NCI-H748 treated with DMSO at 0.1 percent for 48 hours (cell line): Measurements from ENCODE around the gene LINC00305.

ENCODE experiments used
- DNase-seq: peaks from one replicate; lab custom pipeline; 2025; lab: John Stamatoyannopoulos, UW

The LINC00305 gene

GRCh38 chr18:64115881-64116280 lies 33.0 kb downstream of the LINC00305 start:
- DNase-seq = no peak

DNA sequence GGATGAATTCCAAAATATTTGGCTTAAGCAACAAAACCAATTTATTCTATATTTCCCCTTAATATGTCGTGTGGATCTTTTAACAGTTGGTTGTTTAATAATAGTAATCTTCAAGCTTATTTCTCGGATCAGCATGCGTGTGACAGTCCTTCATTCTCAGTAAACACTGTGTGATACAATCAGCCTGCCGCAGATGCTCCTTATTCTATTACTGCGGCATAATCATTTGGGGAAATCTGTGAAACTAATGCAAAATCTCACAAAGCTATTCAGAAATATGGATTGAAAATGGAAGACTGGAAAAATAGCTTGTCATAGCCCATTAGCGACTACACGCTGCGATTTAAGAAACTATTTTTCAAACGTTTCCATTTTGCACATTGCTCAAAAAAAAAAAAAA lies 36.9 kb downstream of the LINC00305 start:
- no peak for DNase-seq

- DNase-seq = peak; percentile 58
These were observed 38.0 kb downstream of the LINC00305 start for GRCh38 chr18:64110692-64111480.

DNA sequence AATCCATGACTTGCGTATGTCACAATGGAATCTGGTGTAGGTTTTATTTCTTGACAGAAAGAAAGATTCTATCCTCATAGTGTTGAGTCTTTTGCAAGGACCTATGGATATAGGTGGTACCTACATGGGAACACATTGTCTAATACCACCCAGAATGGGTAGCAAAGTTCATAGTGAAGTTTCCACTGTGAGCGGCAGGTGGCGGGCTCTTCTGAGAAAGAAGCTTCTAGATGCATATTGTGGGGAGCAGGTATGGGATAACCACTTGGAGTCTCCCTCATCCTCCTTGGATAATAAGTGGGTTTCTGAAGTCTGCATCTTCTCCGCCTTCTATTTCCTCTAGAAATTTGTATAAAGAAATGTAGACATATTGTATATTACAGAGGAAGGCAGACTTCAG lies 44.9 kb downstream of the LINC00305 start:
- DNase-seq = no peak

- DNase-seq = peak; percentile 20
These were observed 48.6 kb downstream of the LINC00305 start for GRCh38 chr18:64100116-64100922.

DNA sequence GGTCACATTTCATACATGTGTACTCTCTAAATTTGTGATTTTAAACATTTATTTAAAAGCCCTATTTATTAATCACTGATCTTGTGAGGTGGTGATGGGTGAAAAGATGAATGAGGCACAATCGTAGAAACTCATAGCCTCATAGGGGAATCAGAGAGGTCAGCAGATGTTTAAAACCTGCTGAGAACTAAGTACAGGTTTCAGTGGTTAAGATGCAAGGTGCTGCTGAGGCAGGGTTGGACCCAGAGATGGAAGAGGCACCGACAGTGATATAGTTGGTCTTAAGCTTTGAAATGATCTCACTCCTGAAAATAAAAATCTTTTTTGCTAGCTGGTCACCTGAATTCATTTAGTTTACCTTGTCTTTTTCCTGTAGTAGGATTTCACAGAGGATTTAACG lies 49.6 kb downstream of the LINC00305 start:
- no peak for DNase-seq

DNA sequence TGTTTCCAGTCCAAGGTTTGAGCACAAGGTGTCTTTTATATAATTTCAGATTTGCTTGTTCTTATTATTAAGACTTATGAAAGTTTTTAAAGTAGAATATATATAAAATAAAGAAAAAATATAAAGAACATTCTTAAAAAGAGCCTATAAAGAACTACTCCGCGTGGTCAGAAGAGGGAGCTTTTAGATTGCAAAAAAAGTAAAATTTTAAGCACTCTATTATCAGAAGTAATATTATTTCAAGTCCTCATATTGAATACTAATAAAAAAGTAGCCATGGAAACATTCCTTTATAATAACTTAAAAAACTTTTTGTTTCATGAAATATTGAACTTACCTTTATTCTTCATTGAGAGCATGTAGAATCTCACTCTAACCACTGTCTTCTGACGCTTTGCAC lies 51.4 kb downstream of the LINC00305 start:
- DNase-seq = no peak

- DNase-seq = no peak
These were observed 53.8 kb downstream of the LINC00305 start for GRCh38 chr18:64095056-64095455.

GRCh38 chr18:64094210-64094609 lies 54.7 kb downstream of the LINC00305 start:
- DNase-seq = no peak

DNA sequence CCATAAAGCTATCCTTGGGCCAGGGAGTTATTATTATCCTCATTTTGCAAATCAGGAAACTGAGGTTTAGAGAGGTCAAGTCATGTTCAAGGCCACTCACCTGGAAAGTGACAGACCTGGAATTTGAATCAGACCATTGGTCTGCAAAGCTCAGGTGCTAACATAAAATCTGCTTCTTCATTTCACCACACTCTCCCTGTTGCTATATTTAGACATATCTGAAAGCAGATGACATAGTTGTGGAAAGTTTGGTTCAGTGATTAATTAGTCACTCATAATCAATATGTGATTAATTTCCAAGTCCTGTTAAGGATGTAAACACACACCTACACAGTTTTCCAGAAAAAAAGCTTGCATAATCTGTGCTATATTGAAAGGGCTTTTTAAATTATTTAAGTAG lies 57.4 kb downstream of the LINC00305 start:
- DNase-seq = no peak

DNA sequence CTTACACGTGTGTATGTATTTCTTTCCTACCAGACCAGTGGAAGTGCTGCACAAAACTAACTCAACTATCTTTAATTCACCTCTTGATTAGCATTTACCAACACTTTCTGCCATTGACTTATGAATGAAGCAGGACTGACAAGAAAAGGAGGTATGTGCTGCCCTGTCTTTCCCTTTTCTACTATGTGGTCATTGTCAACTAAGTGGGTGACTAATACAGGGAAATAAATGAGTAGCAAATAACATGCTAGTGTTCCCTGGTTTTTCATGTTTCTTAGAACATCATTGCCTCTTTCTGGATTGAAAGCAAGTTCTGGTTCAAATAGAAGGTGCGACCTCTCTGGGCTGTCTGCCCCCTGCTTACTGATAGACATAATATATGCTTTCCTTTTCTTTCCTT lies 58.0 kb downstream of the LINC00305 start:
- DNase-seq = no peak

DNA sequence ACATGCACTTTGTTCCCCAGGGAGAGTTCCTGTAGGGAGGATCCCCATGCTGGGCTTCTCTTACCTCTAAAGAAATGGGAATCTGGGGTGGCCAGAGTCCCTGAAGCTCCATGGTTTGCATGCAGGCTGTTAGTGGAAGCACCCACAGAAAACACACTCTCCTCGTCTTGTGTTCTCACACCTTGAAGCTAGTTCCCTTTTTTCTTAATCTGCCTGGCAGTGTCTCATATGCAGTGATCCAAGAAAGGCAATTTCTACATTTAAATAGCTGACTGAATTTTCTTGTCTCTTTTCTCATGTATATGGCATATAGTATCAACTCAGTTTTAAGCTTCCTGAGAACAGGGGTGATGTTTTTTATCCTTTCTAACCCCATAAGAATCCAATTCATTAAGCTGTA lies 65.0 kb downstream of the LINC00305 start:
- DNase-seq = no peak

GRCh38 chr18:64082513-64082912 lies 66.4 kb downstream of the LINC00305 start:
- no peak for DNase-seq

DNA sequence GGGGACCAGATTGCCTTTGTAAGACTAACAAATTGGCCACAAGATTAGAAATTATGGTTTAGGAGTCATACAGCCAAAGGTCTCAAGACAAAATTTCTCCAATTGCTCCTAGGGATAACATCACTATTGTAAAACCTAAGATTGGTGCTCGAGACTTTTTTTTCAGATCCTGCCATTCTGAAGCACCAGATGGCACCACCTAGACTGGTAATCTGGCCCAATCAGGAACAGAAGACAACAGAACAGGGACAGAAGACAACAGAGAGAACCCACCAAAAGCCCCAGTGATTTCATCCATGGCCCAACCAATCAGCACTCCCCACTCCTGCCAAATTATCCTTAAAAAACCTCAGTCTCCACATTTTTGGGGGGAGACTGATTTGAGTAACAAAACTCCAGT lies 66.8 kb downstream of the LINC00305 start:
- DNase-seq = no peak

DNA sequence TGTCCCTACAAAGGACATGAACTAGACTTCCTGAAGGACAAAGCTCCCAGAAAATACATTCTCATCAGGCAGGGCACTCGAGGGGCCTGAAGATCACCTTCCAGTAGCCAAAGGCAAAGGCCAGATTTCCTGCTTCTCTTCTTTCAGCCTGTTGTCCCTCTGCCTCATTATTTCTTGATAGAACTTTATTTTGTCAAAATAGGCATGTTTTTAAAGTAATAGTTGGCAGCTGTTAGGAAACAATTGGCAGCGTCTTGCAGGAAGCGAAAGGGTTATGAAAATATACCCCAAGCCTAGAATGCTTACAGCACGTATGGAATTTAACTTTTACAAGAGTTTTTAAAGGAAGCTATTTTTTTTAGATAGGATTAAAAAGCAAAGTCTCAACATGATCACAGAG lies 74.9 kb downstream of the LINC00305 start:
- DNase-seq = no peak

DNA sequence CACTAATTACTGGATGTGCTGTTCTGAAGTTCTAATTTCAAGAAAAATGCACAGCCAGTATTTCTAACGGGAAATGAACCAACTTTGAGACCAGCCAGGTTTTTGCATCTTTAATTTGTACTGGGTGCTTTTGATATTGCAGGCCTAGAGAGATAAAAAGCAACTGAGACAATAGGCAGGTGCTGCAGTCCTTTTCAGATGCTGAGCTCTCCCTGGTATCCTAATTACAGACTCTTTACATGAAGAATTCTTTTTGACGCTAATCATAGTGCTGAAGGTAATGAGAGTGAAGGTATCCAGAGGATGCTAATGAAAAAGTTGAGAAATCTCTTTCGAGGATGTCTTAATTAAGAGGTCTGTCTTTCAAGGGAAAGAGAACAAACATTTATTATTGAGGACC lies 93.9 kb downstream of the LINC00305 start:
- no peak for DNase-seq

DNA sequence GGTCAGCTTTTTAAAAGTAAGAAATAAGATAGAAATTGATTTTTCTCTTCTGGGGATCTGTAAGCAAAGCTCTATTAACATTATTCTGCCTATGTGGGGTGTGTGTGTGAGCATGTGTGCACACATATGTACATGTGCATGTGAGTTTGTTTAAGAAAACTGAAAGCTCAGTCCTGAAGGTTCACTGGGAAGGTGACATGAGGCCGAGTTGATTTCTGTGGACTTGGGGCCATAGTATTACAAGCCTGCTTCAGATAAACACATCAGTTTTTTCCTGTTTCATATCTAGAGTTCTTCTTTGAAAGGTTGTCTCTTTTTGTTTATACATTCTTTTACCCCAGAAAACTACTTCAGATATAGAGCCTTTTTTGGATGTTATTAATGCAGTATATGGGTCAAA lies 95.6 kb downstream of the LINC00305 start:
- no peak for DNase-seq

DNA sequence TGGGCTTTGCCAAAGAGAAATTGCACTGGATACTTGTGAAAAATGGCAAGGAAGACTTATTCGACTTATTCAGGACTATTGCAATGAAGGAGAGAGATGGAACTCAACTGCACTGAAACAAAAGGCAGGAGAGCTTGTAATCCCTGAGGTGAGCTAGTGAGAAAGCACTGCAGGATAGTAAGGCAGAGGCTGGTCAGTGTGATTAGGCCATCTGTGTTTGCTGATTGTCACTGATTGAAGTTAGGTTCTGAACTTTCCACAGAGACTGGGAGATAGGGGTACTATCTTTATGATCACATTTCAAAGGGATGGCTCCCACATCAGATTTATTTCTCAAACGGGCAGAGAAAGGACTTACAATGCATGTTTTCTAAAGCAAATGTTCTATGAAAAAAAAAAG lies 96.1 kb downstream of the LINC00305 start:
- no peak for DNase-seq

GRCh38 chr18:64044616-64045015 lies 104.3 kb downstream of the LINC00305 start:
- no peak for DNase-seq

DNA sequence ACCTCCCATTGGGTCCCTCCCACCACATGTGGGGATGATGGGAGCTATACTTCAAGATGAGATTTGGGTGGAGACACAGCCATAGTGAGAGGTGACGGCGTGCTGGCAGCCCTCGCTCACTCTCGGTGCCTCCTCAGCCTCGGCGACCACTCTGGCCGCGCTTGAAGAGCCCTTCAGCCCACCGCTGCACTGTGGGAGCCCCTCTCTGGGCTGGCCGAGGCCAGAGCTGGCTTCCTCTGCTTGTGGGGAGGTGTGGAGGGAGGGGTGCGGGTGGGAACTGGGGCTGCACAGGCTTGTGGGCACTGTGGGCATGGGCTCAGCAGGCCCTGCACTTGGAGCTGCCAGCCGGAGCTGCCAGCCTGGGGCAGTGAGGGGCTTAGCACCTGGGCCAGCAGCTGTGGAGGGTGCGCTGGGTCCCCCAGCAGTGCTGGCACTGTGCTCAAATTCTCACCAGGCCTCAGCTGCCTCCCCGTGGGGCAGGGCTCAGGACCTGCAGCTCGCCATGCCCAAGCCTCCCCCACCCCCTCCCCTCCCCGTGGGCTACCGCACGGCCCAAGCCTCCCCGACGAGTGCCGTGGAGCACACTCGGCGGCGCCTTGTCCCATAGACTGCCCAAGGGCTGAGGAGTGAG lies 106.0 kb downstream of the LINC00305 start:
- no peak for DNase-seq

GRCh38 chr18:64037812-64038414 lies 111.0 kb downstream of the LINC00305 start:
- DNase-seq = peak; percentile 39

DNA sequence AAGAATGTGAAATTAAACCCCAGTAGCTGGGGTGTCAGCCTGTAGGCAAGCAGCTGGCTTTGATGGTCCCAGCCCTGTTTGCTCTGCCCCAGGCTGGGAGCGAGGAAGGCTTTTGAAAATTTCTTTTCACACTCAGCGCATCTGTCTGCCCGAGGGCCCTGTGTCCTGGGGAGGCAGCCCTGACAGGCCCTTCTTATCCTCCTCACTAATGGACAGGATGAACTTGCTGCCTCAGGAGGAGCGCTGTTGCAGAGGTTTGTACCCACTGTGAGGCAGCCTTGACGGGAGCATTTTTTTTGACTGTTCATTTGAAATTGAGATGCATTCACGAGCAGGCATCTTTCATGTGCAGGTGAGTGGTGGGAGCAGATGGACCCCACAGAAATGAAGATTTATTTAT lies 116.6 kb downstream of the LINC00305 start:
- DNase-seq = no peak

GRCh38 chr18:64031411-64031810 lies 117.5 kb downstream of the LINC00305 start:
- no peak for DNase-seq
